ENCODE results near the gene FLOT2.

Gene FLOT2

DNA sequence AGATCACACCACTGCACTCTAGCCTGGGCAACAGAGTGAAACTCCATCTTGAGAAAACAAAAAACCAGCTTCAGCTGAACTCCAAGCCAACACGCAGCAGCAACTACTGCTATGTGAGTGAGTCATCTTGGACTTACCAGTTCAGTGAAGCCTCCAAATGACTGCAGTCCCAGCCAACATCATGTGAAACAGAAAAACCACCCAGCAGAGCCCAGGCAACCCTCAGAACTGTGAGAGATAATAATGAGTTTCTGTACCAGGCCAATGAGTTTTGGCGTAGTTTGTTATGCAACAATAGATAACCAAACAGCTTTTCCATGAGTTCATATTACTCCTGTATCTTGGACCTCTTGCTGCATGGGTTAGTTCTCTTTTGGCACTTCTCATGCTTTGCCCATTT lies 30.5 kb upstream of the FLOT2 start:
- no peak overlapping the region for H3K4me3 ChIP-seq (ENCODE audit: low read depth, low read length)
- TF ChIP-seq, protein P1, sequence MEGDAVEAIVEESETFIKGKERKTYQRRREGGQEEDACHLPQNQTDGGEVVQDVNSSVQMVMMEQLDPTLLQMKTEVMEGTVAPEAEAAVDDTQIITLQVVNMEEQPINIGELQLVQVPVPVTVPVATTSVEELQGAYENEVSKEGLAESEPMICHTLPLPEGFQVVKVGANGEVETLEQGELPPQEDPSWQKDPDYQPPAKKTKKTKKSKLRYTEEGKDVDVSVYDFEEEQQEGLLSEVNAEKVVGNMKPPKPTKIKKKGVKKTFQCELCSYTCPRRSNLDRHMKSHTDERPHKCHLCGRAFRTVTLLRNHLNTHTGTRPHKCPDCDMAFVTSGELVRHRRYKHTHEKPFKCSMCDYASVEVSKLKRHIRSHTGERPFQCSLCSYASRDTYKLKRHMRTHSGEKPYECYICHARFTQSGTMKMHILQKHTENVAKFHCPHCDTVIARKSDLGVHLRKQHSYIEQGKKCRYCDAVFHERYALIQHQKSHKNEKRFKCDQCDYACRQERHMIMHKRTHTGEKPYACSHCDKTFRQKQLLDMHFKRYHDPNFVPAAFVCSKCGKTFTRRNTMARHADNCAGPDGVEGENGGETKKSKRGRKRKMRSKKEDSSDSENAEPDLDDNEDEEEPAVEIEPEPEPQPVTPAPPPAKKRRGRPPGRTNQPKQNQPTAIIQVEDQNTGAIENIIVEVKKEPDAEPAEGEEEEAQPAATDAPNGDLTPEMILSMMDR (IDR thresholded peaks at IDR 0.05; ENCODE audit: borderline replicate concordance, insufficient read depth, low read depth, low read length), result no peak

DNA sequence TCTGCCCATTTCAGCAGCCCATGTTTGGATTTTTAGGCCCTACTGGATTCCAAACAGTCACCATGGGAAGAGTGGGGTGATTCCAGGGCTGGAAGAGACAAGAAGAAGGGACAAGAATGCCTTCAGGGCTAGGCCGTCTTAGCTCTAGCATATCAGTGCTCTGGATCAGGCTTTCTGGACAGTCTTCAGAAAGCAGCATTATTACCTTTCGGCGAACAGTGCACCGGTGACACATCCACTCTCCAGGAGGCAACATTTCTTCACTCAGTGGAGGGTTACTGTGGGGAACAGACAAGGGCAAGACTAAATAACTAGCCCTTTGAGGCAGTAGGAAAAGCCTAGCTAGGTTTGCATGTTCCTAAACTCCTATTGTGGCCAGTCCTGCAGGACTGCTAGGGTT lies 29.3 kb upstream of the FLOT2 start:
- TF ChIP-seq, protein P1 (IDR thresholded peaks at IDR 0.05; ENCODE audit: borderline replicate concordance, insufficient read depth, low read depth, low read length), result no peak

DNA sequence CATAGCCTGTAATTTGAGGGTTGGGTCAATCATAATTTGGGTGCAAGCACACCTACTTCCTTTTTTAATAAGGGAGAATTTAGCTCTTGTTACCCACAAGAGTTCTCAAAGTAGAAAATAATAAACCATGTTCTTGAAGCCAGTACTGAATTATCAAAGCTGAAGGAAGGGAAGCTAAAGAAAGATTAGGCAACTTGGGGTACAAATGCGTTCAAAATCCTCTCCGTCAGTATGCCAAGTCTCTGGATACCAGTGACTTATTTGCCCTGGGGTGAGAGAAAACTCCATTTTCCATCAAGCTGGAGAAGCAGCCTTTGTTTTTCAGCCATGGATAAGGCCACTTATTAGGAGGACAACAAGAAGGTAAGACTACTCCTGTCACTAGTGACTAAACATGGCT lies 28.8 kb upstream of the FLOT2 start:
- H3K4me3 ChIP-seq (ENCODE audit: low read depth, low read length), result no peak overlapping the region
- TF ChIP-seq, protein P1 (IDR thresholded peaks at IDR 0.05; ENCODE audit: borderline replicate concordance, insufficient read depth, low read depth, low read length), result no peak

More for the DNA sequence above, 29.3 kb upstream of the FLOT2 start:
- H3K4me3 ChIP-seq (ENCODE audit: low read depth, low read length), result no peak overlapping the region

DNA sequence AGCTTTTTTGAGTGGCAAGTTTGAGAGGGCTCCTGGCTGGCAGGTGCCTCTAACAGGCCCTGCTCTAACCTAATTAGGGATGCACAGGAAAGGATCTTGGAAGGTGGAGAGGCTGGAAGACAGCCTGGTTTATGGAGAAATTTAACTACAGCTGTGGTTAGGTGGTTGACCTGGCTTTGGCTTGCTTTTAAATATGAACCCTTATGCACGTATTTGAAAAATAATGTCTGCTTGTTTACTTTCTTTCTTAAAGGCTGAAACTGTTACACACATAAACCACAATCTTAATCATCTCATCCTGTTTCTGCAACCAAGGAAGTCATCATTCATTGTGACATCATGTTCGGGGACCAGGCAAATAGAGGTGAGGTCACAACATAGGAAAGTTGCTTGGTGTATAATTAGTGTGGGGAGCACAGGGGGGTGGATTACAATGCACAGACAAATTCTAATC lies 28.4 kb upstream of the FLOT2 start:
- H3K4me3 ChIP-seq (ENCODE audit: low read depth, low read length), result no peak overlapping the region
- TF ChIP-seq, protein P1 (IDR thresholded peaks at IDR 0.05; ENCODE audit: borderline replicate concordance, insufficient read depth, low read depth, low read length), result no peak

DNA sequence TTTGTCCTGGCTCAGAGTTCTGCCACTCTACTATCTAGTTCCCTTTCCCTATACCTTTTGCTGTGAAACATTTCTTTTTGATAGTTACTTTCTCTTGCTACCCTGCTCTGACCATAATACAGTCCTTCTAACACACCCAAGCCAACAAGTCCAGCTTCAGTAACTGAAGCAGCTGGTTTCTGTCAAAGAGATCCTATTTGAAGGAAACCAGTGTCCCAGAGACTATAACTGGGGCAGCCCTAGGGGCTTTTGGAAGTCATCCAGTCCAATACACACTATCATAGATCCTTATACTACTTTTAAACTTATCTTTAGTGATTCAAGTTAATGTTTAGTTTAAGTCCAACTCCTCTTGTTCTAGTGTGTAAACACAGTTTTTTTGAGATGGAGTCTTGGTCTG lies 22.7 kb upstream of the FLOT2 start:
- TF ChIP-seq, protein P1 (IDR thresholded peaks at IDR 0.05; ENCODE audit: borderline replicate concordance, insufficient read depth, low read depth, low read length), result no peak
- no peak overlapping the region for H3K4me3 ChIP-seq (ENCODE audit: low read depth, low read length)

DNA sequence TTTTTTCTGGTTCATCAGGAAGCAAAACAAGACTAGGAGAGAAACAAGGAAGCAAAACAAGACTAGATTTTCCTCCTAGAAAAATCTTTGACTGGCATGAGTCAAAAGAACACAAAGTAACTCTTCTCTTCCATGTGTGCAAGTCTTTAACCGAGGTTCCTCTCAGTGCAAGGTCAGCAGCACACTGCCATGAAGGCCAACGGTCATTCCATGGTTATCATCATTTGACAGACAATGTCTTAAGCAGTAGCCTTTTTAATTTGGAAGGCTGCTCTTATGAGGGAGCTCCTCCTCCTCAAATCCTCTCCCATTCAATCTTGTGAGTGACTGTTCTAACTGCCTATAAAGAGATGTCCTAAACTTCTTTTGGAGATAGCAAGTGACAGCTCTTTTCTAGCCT lies 20.8 kb upstream of the FLOT2 start:
- TF ChIP-seq, protein P1 (IDR thresholded peaks at IDR 0.05; ENCODE audit: borderline replicate concordance, insufficient read depth, low read depth, low read length), result no peak

DNA sequence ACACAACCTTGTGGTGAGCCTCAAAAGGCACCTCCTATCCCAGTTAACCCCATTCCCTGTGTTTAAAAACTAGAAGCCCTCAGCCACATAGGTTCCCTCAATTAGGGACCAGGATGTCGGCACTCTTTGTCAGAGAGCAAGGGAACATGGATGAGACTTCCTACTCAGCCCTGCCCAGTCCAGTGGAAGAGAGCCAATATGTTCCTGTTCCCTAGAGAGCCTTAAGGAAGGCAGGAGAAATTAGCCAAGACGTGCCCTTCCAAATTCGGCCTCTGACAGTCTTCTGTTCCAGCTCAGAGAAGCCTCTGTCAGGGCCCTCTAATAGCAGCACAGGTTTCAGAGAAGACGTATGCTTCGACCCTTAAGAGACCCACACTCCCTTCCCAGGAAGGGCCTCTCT lies 19.9 kb upstream of the FLOT2 start:
- TF ChIP-seq, protein P1 (IDR thresholded peaks at IDR 0.05; ENCODE audit: borderline replicate concordance, insufficient read depth, low read depth, low read length), result no peak
- H3K4me3 ChIP-seq (ENCODE audit: low read depth, low read length), result no peak overlapping the region

More for the DNA sequence above, 20.8 kb upstream of the FLOT2 start:
- no peak overlapping the region for H3K4me3 ChIP-seq (ENCODE audit: low read depth, low read length)
